ENCODE results near the gene F3.

Gene F3

DNA sequence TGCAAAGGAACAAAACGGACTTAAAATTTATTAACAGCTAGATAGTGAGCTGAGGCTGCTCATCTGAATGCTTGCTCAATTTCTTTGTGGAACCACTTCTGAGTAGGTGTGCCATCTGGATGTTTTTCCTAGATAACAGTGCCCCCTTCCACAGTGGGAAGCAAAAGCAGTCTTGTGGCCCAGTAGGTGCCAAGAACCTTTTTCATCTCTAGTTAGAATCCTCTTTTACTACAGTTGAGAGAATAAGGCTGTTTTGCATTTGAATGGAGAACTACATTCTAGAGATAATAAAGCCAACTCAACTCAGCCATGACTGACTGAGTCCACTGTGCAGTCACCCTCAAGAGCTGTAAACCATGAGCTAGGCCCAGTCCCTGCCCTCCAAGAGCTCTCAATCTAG lies 13.3 kb downstream of the F3 start:
- no peak overlapping the region for H2AFZ ChIP-seq (ENCODE audit: low read length)
- H3F3A ChIP-seq (ENCODE audit: insufficient read depth, low read length): no peaks in the 10 kb centered on the region
- no peaks in the 10 kb centered on the region for H3K79me2 ChIP-seq (ENCODE audit: insufficient read depth, low read length)
- H3K4me1 ChIP-seq (ENCODE audit: insufficient read depth, low read length, severe bottlenecking): no peaks in the 10 kb centered on the region
- H3K4me2 ChIP-seq (ENCODE audit: low read length): no peak overlapping the region
- H3K27ac ChIP-seq (ENCODE audit: low read depth, low read length, poor library complexity, severe bottlenecking): no peak overlapping the region
- no peaks in the 10 kb centered on the region for H3K9me2 ChIP-seq (ENCODE audit: low read depth, low read length)
- H3K27me3 ChIP-seq (ENCODE audit: insufficient read depth, low read length): no peaks in the 10 kb centered on the region
- H4K20me1 ChIP-seq (ENCODE audit: insufficient read depth, low read length): no peaks in the 10 kb centered on the region
- H3K9me3 ChIP-seq (ENCODE audit: low read length): no peaks in the 10 kb centered on the region
- H3K9ac ChIP-seq (ENCODE audit: low read length): no peak overlapping the region
- TF ChIP-seq, protein P1, sequence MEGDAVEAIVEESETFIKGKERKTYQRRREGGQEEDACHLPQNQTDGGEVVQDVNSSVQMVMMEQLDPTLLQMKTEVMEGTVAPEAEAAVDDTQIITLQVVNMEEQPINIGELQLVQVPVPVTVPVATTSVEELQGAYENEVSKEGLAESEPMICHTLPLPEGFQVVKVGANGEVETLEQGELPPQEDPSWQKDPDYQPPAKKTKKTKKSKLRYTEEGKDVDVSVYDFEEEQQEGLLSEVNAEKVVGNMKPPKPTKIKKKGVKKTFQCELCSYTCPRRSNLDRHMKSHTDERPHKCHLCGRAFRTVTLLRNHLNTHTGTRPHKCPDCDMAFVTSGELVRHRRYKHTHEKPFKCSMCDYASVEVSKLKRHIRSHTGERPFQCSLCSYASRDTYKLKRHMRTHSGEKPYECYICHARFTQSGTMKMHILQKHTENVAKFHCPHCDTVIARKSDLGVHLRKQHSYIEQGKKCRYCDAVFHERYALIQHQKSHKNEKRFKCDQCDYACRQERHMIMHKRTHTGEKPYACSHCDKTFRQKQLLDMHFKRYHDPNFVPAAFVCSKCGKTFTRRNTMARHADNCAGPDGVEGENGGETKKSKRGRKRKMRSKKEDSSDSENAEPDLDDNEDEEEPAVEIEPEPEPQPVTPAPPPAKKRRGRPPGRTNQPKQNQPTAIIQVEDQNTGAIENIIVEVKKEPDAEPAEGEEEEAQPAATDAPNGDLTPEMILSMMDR (IDR thresholded peaks at IDR 0.05; ENCODE audit: low read length): no peak
- TF ChIP-seq EZH2 (IDR thresholded peaks at IDR 0.05; ENCODE audit: borderline replicate concordance, low read length): no peak
- H3K36me3 ChIP-seq (ENCODE audit: insufficient read depth, low read length): no peaks in the 10 kb centered on the region
- H3K4me3 ChIP-seq (ENCODE audit: low read depth, low read length, poor library complexity, severe bottlenecking): no peak overlapping the region

DNA sequence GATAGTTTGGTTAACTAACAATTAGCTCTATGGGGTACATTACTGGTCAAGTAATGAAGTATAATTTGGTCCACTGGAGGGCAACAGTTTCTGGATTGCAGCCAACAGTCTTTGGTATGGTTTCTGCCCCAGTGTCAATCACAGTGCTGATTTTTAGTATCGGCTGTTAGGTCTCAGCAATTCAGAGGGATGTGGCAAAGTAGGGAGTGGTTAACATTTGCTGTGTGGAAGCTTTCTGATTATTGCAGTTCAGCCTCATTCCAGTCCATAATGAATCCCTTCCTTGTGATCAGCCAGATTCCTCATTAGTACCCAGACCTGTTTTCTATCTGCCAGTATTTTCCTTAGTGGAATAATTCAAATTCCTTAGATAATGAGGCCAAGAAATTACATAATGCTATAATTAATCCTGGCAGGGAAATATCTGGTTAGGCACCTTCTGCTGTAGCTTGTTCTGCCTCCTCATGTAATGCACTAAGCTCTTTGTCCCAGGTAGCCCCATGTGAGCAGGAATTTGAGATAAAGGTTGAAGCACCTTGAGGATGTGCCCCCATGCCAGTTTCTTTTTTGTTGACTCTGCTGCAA lies 14.0 kb downstream of the F3 start:
- Histone ChIP-seq H3K9me3 (ENCODE audit: low read length) (no peaks in the 10 kb centered on the region), H3K9me2 (ENCODE audit: low read depth, low read length) (no peaks in the 10 kb centered on the region), H3K27ac (ENCODE audit: low read depth, low read length, poor library complexity, severe bottlenecking) (no peak overlapping the region), H3F3A (ENCODE audit: insufficient read depth, low read length) (no peaks in the 10 kb centered on the region), H4K20me1 (ENCODE audit: insufficient read depth, low read length) (no peaks in the 10 kb centered on the region), H3K4me3 (ENCODE audit: low read depth, low read length, poor library complexity, severe bottlenecking) (no peak overlapping the region), H3K79me2 (ENCODE audit: insufficient read depth, low read length) (no peaks in the 10 kb centered on the region), H3K36me3 (ENCODE audit: insufficient read depth, low read length) (no peaks in the 10 kb centered on the region), H3K4me1 (ENCODE audit: insufficient read depth, low read length, severe bottlenecking) (no peaks in the 10 kb centered on the region), H2AFZ (ENCODE audit: low read length) (no peak overlapping the region), H3K9ac (ENCODE audit: low read length) (no peak overlapping the region), H3K4me2 (ENCODE audit: low read length) (no peak overlapping the region), H3K27me3 (ENCODE audit: insufficient read depth, low read length) (no peaks in the 10 kb centered on the region)
- TF ChIP-seq EZH2 (IDR thresholded peaks at IDR 0.05; ENCODE audit: borderline replicate concordance, low read length): no peak
- TF ChIP-seq, protein P1 (IDR thresholded peaks at IDR 0.05; ENCODE audit: low read length): no peak; the same call in 1 of the 2 replicates

DNA sequence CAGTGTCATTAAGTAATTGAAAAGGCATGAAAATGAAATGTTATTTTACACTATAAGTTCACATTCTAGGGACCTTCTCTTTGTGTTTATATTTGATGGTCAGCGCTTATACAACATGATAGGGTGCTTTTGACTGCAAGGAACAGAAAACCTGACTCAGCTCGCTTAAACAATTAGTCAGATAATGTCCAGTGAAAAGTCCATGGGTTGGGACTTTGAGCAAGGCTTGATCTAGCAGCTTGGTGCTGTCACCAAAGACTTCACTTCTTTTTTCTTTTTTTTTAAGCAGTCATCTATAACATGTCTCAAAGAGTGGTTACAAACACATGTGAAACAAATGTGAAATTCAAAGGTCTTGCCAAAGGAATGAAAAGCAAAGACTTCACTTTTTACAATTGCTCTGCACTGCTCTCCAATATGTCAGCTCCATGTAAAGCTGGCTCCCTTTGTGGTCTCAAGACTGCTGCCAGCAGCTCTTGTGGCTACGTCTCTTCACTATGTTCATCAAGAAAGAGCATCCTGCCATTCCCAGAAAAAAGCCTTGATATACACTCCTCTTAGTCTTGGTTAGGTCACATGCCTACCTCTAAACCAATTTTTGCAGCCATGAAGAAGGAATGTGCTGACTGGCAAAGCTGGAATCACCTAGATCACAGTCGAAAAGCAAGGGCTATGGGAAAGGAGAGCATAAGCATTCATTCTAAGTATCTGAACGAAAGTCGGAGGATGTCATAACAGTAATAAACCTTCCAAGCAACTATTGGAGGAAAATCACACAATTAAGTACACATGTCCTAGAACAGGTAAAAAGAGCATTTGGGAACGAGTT lies 15.2 kb downstream of the F3 start:
- H4K20me1 ChIP-seq (ENCODE audit: insufficient read depth, low read length): no peaks in the 10 kb centered on the region
- no peak overlapping the region for H2AFZ ChIP-seq (ENCODE audit: low read length)
- no peaks in the 10 kb centered on the region for H3K9me3 ChIP-seq (ENCODE audit: low read length)
- H3K27me3 ChIP-seq (ENCODE audit: insufficient read depth, low read length): no peaks in the 10 kb centered on the region
- H3K9me2 ChIP-seq (ENCODE audit: low read depth, low read length): no peaks in the 10 kb centered on the region
- no peak overlapping the region for H3K27ac ChIP-seq (ENCODE audit: low read depth, low read length, poor library complexity, severe bottlenecking)
- no peak overlapping the region for H3K4me3 ChIP-seq (ENCODE audit: low read depth, low read length, poor library complexity, severe bottlenecking)
- no peaks in the 10 kb centered on the region for H3K79me2 ChIP-seq (ENCODE audit: insufficient read depth, low read length)
- no peak overlapping the region for H3K9ac ChIP-seq (ENCODE audit: low read length)
- no peak overlapping the region for H3K4me2 ChIP-seq (ENCODE audit: low read length)
- no peaks in the 10 kb centered on the region for H3K4me1 ChIP-seq (ENCODE audit: insufficient read depth, low read length, severe bottlenecking)
- H3K36me3 ChIP-seq (ENCODE audit: insufficient read depth, low read length): no peaks in the 10 kb centered on the region
- H3F3A ChIP-seq (ENCODE audit: insufficient read depth, low read length): no peaks in the 10 kb centered on the region
- TF ChIP-seq, protein P1 (IDR thresholded peaks at IDR 0.05; ENCODE audit: low read length): no peak
- no peak for TF ChIP-seq EZH2 (IDR thresholded peaks at IDR 0.05; ENCODE audit: borderline replicate concordance, low read length)
